HG03159 (cell line): ENCODE data around the gene ZNF473.
A peak's percentile ranks its signal among the peaks of the same experiment; 100 is the strongest.

ENCODE experiments used
- ATAC-seq: cut with Tn5 transposase; IDR thresholded peaks from one replicate; pipeline ENCODE4 v1.9.1; 2021; ENCODE audit warnings: mild to moderate bottlenecking, moderate library complexity; ENCODE audit not compliant: unreplicated experiment

ZNF473 gene

DNA sequence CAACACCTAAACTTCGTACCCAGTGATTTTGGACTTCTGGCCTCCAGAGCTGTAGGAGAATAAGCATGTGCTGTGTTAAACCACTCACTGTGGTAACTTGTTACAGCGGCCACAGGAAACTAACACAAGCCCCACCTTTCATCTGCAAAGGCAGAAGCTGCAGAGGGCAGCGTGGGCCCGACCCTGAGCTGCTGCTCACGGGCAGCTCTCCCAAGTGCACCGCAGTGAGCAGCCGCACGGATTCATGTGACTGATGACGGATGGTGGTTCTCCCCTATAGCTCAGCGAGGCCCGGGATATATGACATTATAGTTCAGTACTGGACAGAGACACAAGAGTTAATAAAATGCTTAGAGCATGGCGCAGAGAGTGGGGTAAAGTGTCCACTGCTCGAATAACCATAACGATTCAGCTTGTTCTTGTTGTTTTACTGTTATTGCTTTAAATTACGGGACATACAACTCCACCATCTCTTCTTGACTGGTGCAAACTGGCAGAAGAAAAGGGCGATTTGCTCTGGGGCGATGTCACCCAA lies 22.5 kb upstream of the ZNF473 start:
- no peak for ATAC-seq

DNA sequence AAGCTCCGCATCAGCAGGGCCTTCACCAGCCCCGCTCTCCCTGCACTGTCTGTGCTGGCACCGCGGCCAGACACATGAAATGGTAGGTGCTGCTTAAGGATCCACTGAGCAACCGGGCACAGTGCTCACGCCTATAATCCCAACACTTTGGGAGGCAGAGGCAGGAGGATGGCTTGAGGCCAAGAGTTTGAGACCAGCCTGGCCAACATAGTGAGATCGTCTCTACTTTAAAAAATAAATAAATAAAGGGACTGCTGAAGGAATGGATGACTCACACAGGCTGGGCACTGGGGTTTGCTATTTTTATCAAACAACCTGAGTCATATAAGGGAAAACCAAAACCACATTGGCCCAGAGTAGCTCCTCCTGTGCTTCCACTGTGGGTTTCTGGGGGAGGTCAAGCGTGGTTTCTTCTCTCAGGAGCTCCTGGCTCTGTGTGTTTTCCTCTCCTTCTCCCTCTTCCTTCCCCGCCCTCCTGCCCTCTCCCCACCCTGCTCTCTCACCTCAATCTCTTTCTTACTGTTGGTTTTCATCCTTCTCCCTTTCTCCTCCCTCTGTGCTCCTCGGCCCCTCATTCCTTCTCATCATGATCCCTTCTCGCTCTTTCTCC lies 21.9 kb upstream of the ZNF473 start:
- ATAC-seq: no peak

DNA sequence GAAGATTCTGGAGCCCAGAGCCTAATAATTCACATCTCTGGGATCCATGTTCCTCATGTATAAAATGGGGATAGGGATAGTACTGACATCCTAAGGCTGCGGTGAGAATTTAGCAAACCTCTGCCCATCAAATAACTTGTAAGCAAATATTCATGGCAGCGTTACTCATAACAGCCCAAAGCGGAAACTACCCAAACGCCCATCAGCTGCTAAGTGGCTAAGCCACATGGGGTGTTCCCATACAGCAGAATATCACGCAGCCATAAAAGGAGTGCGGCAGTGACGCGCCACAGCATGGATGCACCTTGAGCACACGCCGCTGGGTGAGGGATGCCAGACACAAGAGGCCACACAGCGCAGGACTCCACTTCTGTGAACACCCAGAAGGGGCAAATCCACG lies 20.4 kb upstream of the ZNF473 start:
- no peak for ATAC-seq

DNA sequence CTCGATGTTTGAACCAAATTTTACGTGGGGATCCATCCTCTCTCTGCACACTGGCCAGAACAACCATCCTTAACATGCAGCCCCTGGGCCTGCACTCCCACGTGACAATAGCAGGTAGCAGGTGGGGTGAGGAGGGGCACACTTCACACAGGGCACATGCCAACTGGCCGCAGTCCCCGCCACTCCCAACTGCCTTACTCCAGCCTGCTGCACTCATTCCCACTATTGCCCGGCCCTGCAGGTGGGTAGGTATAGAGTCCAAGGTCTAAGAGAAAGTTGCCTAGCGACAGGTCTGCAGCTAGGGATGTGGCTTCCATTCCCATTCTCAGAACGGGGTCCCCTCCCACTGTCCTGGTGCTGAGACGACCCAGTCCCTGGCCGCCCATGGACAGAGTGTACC lies 18.6 kb upstream of the ZNF473 start:
- ATAC-seq: no peak

DNA sequence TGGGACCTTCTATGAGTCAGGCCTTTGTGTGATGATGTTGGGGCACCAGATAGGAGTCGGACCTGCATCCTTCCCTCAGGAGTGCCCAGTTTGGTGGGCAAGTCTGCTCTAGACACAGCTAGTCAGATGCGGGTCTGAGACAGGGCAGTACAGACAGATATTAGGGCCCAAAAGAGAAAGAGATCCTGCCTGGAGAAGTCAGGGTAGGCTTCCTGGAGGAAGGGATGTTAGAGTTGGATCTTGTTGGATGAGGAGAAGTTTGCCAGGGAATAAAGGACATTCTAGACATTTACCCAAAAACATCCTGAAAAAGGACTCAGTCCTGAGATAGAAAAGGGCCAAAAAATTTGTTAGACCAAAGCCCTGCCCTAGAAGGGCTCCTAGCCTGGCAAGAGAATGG lies 17.9 kb upstream of the ZNF473 start:
- no peak for ATAC-seq

DNA sequence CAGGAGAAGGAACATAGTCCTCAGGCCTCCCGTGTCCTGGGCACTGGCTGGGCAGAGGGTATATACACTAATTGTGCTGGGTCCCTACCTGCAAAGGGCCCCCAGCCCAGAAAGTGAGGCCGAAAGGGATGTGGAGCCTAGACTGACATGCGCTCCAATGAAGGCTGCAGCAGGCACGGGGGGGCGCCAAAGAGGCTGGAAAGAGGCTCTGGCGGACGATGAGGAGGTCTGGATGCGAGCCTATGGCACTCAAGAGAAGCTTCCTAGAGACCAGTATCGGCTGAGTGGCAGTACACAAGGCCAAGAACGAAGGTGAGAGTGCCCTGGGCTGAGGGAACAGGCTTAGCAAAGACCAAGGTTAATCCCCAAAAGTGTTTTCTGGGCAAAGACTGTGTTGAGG lies 17.3 kb upstream of the ZNF473 start:
- ATAC-seq: no peak

DNA sequence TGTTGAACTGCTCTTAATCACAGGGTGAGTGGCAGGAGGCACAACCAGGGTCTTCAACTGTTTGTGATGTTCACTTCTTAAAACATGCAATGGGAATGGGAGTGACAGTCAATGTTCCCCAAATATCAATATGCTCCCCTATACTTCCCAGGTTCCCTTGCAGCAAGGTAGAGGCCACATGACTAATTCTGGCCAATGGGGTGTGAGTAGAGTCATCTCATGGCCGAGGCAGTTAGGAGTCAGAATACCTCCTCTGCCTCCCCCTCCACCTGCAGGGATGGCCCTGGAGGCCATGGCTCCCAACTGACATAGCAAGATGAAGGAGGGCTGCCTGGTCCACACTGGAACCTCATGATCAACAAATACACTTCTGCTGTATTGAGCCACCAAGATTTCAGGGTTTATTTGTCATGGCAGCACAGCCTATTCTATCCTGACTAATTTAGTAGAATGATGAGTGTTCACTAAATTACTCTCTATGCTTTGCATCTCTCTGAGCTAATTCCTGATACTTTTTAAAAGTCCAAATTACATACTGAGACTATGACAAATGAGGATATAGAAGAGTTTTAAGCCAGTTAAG lies 9.5 kb upstream of the ZNF473 start:
- no peak for ATAC-seq

DNA sequence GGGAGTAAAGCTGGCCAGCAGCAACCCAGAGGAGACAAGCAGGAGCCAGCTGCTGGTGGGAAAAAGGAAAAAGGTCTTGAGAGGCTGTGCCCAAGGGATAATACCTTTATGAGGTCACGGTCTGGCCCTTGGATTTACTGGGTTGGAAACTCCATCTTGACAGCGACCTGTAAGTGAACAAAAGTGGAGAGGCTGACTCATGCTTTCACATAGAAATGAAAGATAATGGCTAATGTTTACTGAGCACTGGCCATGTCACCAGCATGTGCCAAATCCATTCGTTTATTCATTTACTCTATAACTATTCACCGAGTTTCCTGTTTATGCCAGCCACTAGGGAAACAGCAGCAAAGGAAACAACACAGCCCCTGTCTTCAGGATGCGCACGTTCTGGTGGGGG lies 5.3 kb upstream of the ZNF473 start:
- ATAC-seq: no peak

DNA sequence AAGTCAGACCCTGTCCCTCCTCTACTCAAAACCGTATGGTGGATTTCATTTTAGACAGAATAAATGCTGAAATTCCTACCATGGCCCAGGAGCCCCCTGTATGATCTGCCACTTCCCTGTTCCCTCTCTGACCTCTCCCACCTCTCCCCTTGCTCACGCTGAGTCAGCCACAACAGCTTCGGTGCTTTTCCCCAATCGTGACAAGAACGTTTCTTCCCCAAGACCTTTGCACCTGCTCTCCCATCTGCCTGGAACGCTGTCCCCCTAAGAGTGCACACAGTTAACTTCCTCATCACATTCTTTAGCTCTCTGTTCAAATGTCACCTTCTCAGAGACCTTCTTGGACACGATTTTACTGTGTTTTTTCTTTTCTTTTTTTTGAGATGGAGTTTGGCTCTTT lies 3.0 kb upstream of the ZNF473 start:
- ATAC-seq: no peak

DNA sequence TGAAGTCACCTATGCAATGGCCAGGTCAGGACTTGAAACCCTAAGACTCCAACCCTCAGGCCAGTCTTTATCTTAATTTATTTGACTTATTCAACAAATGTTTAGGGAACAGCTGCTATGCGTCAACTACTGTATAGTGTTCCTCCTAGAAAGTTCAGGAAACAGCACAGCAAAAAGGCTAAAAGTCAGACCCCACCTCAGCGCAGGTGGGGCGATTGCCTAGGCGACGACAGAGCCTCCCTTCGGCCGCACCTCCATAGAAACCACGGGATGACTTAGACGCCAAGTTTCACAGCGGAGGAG lies 1.1 kb upstream of the ZNF473 start:
- no peak for ATAC-seq

DNA sequence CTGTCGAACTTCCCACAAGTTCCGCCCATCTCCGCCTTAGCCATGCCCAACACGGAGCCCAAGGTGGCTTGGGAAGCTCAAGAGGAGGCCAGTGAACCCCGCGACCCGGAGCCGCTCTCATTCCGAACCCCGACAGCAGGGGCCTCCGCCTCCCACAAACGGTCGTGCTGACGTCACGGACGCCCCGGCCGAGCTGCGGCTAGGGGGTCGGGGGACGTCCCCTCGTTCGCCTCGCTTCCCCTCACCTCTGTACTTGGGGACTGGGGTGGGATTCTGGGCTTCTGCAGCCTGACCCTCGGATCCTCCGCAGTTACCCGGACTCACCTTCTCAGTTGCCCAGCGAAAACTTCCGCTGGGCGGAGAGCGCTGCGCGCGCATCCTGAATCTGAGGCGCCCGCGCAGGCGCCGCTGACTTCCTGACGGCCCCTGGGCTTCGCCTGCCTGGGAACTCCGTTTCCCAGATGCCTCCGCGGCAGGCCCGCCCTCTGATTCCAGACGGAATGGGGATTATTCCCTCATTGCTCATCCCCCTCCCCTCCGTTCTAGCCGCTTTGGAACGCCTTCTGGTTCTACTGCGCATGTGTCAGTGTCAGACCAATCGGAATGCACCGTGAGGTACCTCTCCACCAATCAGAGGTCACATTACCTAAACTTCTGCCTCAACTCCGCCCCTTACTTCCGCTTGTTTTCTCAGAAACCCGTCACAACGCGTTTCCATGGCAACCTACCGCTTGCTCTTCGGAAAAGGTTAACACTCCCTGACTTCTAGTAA lies 597 bp upstream of the ZNF473 start, which contains the start of gene VRK3:
TSS of gene VRK3 (minus strand) at position 351 of the 772 bp plus-strand sequence. CDS start 9,210 bp downstream, outside the sequence.
- ATAC-seq: peak; percentile 79

DNA sequence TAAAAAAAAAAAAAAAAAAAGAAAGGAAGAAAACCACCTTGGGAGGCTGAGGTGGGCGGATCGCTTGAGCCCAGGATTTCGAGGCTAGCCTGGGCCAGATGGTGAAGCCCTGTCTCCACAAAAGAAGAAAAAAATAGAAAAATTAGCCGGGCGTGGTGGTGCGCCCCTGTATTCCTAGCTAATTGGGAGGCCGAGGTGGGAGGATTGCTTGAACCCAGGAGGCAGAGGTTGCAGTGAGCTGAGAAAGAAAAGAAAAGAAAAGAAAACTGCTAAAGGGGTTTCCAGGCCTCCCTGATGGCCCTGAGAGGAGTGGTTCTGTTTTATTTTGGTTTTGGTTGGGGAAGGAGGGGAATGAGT lies 723 bp downstream of the ZNF473 start:
- ATAC-seq: no peak

DNA sequence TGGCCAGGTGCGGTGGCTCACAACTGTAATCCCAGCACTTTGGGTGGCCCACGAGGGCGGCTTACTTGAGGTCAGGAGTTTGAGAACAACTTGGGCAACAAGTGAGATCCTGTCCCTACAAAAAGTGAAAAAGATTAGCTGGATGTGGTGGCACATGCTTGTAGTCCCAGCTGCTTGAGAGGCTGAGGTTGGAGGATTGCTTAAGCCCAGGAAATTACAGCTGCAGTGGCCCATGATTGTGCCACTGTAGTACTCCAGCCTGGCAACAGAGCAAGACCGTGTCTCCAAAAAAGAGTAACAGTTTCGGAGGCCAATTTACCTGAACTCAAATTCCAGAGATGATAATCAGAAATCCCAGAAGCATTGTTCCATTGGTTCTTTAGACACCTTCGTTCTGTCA lies 4.4 kb downstream of the ZNF473 start:
- no peak for ATAC-seq

DNA sequence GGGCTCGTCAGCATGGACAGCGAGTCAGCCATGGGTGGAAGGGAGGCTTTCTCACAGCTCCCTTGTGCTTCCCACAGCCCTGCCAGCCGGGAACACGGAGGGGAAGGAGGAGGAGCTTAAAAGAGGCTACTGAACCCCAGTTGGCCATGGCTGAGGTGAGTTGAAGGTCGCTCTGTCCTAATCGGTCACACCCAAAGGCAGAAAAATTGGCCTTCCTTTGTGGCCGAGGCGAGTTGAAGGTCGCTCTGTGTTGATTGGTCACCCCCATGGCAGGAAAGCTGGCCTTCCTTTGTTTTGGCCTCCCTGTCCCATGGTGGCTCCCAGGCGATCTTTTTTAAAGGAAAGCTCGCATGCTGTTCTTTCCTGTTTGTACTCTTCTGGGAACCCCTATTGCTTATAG lies 5.1 kb downstream of the ZNF473 start:
- no peak for ATAC-seq

DNA sequence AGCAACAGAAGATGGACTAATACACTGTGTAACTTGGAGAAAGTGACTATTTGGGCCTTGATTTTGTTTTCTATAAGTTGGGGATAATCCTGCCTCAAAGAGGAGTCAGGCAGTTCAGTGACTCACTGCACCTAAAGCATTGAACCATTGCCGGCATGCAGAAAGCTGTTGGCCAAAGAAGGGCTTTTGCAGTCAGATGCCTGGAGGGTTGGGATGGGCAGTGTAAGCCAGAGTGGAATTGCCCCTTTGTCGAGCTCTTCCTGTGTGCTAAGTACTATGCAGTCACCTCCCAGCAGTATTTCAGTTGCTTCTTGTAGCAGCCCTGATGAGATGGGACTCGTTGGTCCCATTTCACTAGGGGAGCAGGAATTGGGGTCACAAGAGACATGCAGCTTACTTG lies 11.1 kb downstream of the ZNF473 start:
- no peak for ATAC-seq

DNA sequence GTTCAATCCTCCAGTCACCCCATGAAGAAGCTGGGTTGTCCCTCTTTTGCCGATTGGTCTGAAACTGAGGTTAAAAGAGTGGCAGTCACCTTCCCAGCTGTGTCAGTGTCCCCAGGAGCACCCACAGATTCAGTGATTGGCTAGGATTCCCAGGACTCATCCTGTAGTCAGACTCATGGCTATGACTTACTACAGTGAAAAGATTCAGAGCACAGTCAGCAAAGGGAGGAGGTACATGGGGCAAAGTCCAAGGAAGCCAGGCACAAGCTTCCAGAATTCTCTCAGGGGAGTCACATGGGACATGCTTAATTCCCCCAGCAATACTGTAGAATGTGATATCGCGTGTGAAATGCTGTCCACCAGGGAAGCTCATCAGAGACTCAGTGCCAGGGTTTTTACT lies 14.2 kb downstream of the ZNF473 start:
- ATAC-seq: no peak

DNA sequence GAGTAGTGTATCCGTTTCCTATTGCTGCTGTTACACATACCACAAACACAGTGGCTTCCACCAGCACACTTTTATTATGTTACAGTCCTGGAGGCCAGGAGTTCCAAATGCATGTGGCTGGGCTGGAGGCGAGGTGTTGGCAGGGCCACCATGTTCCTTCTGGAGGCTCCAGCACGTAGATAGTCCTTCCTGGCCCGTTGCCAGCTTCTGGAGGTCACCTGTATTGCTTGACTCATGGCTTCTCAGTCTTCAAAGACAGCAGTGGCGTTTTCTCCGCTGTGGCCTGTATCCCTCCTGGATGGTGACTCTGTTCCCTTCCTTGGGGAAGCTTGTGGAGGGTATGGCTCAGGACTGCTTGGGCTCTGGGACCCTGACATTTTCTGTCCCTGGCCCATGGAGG lies 15.2 kb downstream of the ZNF473 start:
- no peak for ATAC-seq

DNA sequence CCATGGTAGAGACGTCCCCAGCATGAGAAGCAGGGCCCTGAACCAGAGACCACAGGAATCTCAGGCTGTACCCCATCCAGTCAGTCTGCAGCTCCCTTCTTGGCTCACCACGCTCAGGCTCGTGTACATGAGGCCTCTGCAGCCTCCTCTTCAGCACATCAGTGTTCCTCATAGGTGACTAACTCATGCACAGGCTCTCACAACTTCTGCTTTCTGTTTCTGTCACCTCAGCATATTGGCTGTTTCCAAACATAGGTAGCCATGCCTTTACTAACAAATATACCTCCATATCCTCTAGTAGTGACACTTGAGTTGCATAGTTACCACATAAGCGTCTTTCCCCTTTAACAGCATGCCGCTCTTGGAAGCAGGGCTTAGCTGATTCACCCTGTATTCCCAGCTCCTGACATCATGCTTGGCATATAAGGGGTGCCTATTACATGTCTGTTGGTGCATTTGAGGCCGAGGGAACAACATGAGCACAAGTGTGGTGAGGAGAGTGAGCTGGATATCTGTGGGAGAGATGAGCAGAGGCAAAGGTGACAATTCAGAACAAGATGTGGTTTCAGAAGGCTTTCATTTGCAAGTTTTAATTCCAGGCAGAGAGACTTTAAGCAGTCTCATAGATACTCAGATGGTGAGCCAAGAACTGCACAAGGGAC lies 16.7 kb downstream of the ZNF473 start:
- ATAC-seq: no peak

DNA sequence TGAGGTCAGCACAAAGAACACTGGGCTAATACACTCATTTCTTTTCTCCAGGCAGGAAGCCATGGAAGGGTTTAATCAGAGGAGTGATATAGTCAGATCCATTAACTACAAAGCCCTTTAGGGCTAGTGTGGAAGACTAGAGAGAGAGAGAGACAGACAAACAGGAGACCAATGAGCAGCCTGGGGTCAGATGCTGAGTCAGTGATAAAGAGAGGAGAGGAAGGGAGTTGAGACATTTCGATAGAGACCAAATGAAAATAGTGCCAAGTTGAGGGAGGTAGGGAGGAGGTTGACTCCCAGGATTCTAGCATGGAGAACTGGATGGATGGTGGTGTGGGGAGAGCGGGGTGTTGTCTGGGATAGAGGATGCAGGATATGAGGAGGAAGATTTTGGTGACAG lies 18.2 kb downstream of the ZNF473 start:
- ATAC-seq: no peak

DNA sequence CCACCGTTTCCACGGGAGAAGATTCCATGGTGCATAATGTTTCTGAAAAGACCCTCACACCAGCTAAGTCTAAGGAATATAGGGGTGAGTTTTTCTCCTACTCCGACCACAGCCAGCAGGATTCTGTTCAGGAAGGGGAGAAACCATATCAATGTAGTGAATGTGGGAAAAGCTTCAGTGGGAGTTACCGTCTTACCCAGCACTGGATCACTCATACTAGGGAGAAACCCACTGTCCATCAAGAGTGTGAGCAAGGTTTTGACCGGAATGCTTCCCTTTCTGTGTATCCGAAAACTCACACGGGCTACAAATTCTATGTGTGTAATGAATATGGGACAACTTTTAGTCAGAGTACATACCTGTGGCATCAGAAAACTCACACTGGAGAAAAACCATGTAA lies 19.1 kb downstream of the ZNF473 start:
- ATAC-seq: no peak

DNA sequence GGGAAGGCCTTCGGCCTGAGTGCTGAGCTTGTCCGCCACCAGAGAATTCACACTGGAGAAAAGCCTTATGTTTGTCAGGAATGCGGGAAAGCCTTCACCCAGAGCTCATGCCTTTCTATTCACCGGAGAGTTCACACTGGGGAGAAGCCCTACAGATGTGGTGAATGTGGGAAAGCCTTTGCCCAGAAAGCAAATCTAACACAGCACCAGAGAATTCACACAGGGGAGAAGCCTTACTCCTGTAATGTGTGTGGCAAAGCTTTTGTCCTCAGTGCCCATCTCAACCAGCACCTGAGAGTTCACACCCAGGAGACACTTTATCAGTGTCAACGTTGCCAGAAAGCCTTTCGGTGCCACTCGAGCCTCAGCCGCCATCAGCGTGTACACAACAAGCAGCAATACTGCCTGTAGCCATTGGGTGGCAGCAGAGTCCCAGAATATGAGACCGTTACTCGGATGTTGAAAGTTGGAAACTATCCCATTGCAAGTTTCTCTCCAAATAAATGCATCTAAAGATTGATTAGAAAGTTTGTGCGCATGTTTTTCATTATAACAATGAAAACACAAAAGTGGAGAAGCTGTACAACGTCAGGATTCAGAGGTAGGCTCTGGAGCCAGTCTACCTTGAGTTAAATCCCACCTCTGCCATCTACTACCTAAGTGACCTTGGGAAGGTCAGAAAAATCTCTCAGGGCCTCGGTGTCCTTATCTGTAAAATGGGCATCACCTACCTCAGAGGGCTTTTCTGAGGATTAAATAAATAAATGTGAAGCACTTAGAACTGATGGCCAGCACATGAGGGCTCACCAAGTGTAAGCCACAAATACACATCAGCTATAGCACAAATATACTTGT lies 21.1 kb downstream of the ZNF473 start:
- no peak for ATAC-seq
